Upper lobe of left lung (tissue), 6 donors: ENCODE data around the gene GUCD1. TPM values are rescaled to one million over a fixed set of nuclear protein-coding genes. Genes with fewer than 3 reads are reported as not detected.

Experiments used
- ATAC-seq, 2 donors: fragments of 200-7000 bp; cut with Tn5 transposase; one replicate each; pipeline ENCODE4 v1.9.1; 2022; ENCODE audit warnings: mild to moderate bottlenecking in 2 of 2, moderate library complexity in 2 of 2; ENCODE audit not compliant: low FRiP score in 2 of 2
- DNase-seq, 2 donors: peaks; one replicate each; pipeline ENCODE4 v3.0.0-alpha.2; 2019 to 2020
- H3K27ac ChIP-seq, 4 donors: fragments of 200-600 bp; sonication (generic); one replicate each; pipeline ENCODE4 v1.5.1; 2016 to 2019
- H3K27me3 ChIP-seq, 4 donors: fragments of 200-600 bp; sonication (generic); one replicate each; pipeline ENCODE4 v1.5.1; 2017 to 2019
- H3K36me3 ChIP-seq, 4 donors: fragments of 200-600 bp; sonication (generic); one replicate each; pipeline ENCODE4 v1.5.1; 2016 to 2019
- H3K4me1 ChIP-seq, 4 donors: fragments of 200-600 bp; sonication (generic); one replicate each; pipeline ENCODE4 v1.5.1; 2018 to 2019
- H3K4me3 ChIP-seq, 4 donors: fragments of 200-600 bp; sonication (generic); one replicate each; pipeline ENCODE4 v1.5.1; 2017 to 2019; ENCODE audit warnings: mild to moderate bottlenecking in 2 of 4, moderate library complexity in 1 of 4
- H3K9me3 ChIP-seq, 4 donors: fragments of 200-600 bp; sonication (generic); one replicate each; pipeline ENCODE4 v1.5.1; 2018 to 2019
- CTCF ChIP-seq, 6 experiments: fragments of 450-650 bp in 4 of 6; fragments of 200-600 bp in 2 of 6; sonication (generic) in 2 of 6; IDR thresholded peaks; one replicate each; pipeline ENCODE4 v1.5.1; 2016 to 2019; ENCODE audit warnings: antibody characterized with exemption in 6 of 6
- EP300 ChIP-seq, 4 donors: sonication (generic); formaldehyde crosslinking; IDR thresholded peaks; one replicate each; pipeline ENCODE4 v1.5.1; 2017; ENCODE audit warnings: antibody characterized with exemption in 4 of 4, control low read depth in 2 of 4
- POLR2A ChIP-seq, 4 donors: fragments of 450-650 bp; IDR thresholded peaks; one replicate each; pipeline ENCODE4 v1.5.1; 2016 to 2017; ENCODE audit warnings: antibody characterized with exemption in 4 of 4, mild to moderate bottlenecking in 2 of 4
- POLR2AphosphoS5 ChIP-seq, 2 donors: sonication (generic); formaldehyde crosslinking; IDR thresholded peaks; one replicate each; pipeline ENCODE4 v1.5.1; 2017; ENCODE audit warnings: antibody characterized with exemption in 2 of 2
- WGBS, 2 donors: methylation state at CpG; one replicate each; pipeline ENCODE4 v1.1.5; 2017 to 2018; 5-methylcytosine and 5-hydroxymethylcytosine counted together
- total RNA-seq, 6 donors: library from RNA; depleted of rRNA in 4 of 6; stranded (reverse); fragments of >200 nt in 4 of 6; gene quantifications; one replicate each; pipeline versions ENCODE4 v1.1.0 to v1.2.1, GENCODE V29; 2016 to 2021
- donor health status: DM: no; HTN: no; CAD: no; lungs with moderate emphysema.
- donor health status: DM: no; HTN: yes; CAD: no; lungs with severe emphysema.

The GUCD1 gene
- total RNA-seq, 6 donors from 2014 or later = 77.5 to 231 (median 160) TPM

GRCh38 chr22:24579258-24579601, 24.3 kb upstream of the GUCD1 start:
- no peak for DNase-seq
- ATAC-seq = no peak
- 60 to 73% methylated on average over 1 of the region's 1 CpG for WGBS, 2 donors
- no peaks in the 10 kb centered on the region for H3K9me3 ChIP-seq
- H3K4me3 ChIP-seq = no peak overlapping the region
- peaks cover 9 to 18% (median 16%) of the 10 kb centered on the region in 4 donors for H3K4me1 ChIP-seq
- no peaks in the 10 kb centered on the region for H3K27me3 ChIP-seq
- peak overlapping the region in 2 of 4 donors; percentile 20 to 67 for H3K27ac ChIP-seq
- TF ChIP-seq POLR2AphosphoS5 (IDR thresholded peaks at IDR 0.05) (no peak), CTCF (IDR thresholded peaks at IDR 0.05) (no peak), POLR2A (IDR thresholded peaks at IDR 0.05) (no peak), EP300 (IDR thresholded peaks at IDR 0.05) (no peak)
- H3K36me3 ChIP-seq = peaks cover 5 to 18% (median 6%) of the 10 kb centered on the region in 4 donors

- 66 to 69% methylated on average over 8 of the region's 8 CpGs for WGBS, 2 donors
- ATAC-seq = no peak
- H3K4me1 ChIP-seq = peaks cover 5 to 13% (median 12%) of the 10 kb centered on the region in 4 donors
- no peak for DNase-seq
- H3K9me3 ChIP-seq = no peaks in the 10 kb centered on the region
- H3K4me3 ChIP-seq = no peak overlapping the region
- H3K36me3 ChIP-seq = peaks cover 6 to 24% (median 9%) of the 10 kb centered on the region in 4 donors
- H3K27ac ChIP-seq = peak overlapping the region; percentile 16 to 67 (median 36)
- TF ChIP-seq CTCF (IDR thresholded peaks at IDR 0.05) (no peak), POLR2A (IDR thresholded peaks at IDR 0.05) (no peak), EP300 (IDR thresholded peaks at IDR 0.05) (no peak), POLR2AphosphoS5 (IDR thresholded peaks at IDR 0.05) (no peak)
- H3K27me3 ChIP-seq = no peaks in the 10 kb centered on the region
These were observed 23.7 kb upstream of the GUCD1 start for GRCh38 chr22:24578355-24579257.

GRCh38 chr22:24576778-24577177, 21.8 kb upstream of the GUCD1 start:
- WGBS, 2 donors = 53 to 72% methylated on average over 1 of the region's 1 CpG
- H3K9me3 ChIP-seq = no peaks in the 10 kb centered on the region
- TF ChIP-seq POLR2A (IDR thresholded peaks at IDR 0.05) (no peak), EP300 (IDR thresholded peaks at IDR 0.05) (no peak), CTCF (IDR thresholded peaks at IDR 0.05) (no peak)
- peaks cover 18 to 41% (median 26%) of the 10 kb centered on the region in 4 donors for H3K36me3 ChIP-seq
- H3K27ac ChIP-seq = peak overlapping the region in 1 of 4 donors; percentile 31
- DNase-seq (no peak), ATAC-seq (no peak)
- H3K27me3 ChIP-seq = no peaks in the 10 kb centered on the region
- no peak overlapping the region for H3K4me3 ChIP-seq
- H3K4me1 ChIP-seq = peaks cover 0 to 12% (median 7%) of the 10 kb centered on the region in 4 donors

- Histone ChIP-seq H3K27me3 (no peaks in the 10 kb centered on the region), H3K9me3 (no peaks in the 10 kb centered on the region), H3K4me3 (no peak overlapping the region), H3K27ac (no peak overlapping the region), H3K4me1 (peaks cover 9 to 16% (median 11%) of the 10 kb centered on the region in 4 donors), H3K36me3 (peaks cover 36 to 67% (median 57%) of the 10 kb centered on the region in 4 donors)
- ATAC-seq (no peak), DNase-seq (no peak)
- 95 to 98% methylated on average over 7 of the region's 7 CpGs for WGBS, 2 donors
- no peak for TF ChIP-seq CTCF (IDR thresholded peaks at IDR 0.05)
- no peak for TF ChIP-seq POLR2AphosphoS5 (IDR thresholded peaks at IDR 0.05)
- no peak for TF ChIP-seq POLR2A (IDR thresholded peaks at IDR 0.05)
- TF ChIP-seq EP300 (IDR thresholded peaks at IDR 0.05) = no peak
These were observed 16.3 kb upstream of the GUCD1 start for GRCh38 chr22:24571266-24571665.
